Stimulated activated naive CD8-positive, alpha-beta T cell treated with anti-CD3 and anti-CD28 coated beads, Interleukin-15, amount 100 ng/mL, for 72 hours (primary cell): Measurements from ENCODE around the gene RAB3D.
"Not testable (repeated sequence)": the region's sequence is repeated elsewhere in the genome, so short reads cannot be mapped to it uniquely, and the experiment has no call there.

Experiments used
- ATAC-seq: fragments of 150-1000 bp; cut with Tn5 transposase; 2 replicates; pipeline ENCODE4 v1.10.0; 2021; ENCODE audit warnings: mild to moderate bottlenecking, moderate library complexity
- DNase-seq, 2 donors: peaks; one replicate each; pipeline ENCODE4 v3.0.0; 2021 to 2022
- H3K27ac Mint-ChIP-seq, 2 donors: one replicate each; pipeline ENCODE4 v1.8.0; 2022; ENCODE audit warnings: mild to moderate bottlenecking in 2 of 2, mixed read lengths in 2 of 2, moderate library complexity in 2 of 2
- H3K27me3 Mint-ChIP-seq: one replicate; pipeline ENCODE4 v1.8.0; 2022; ENCODE audit warnings: mixed read lengths
- H3K4me1 Mint-ChIP-seq: one replicate; pipeline ENCODE4 v1.8.0; 2022; ENCODE audit warnings: mild to moderate bottlenecking, mixed read lengths
- H3K4me3 Mint-ChIP-seq, 2 donors: one replicate each; pipeline ENCODE4 v1.8.0; 2022; ENCODE audit warnings: mild to moderate bottlenecking in 2 of 2, mixed read lengths in 2 of 2, moderate library complexity in 1 of 2
- H3K9me3 Mint-ChIP-seq, 2 donors: one replicate each; pipeline ENCODE4 v1.8.0; 2022; ENCODE audit warnings: mixed read lengths in 2 of 2

The RAB3D gene

GRCh38 chr19:11332822-11333221, 6.6 kb downstream of the RAB3D start:
- ATAC-seq, result no peak

GRCh38 chr19:11331502-11331901, 8.0 kb downstream of the RAB3D start:
- no peak for DNase-seq
- H3K4me3 Mint-ChIP-seq, result no peak overlapping the region
- no peaks in the 10 kb centered on the region for H3K27me3 Mint-ChIP-seq
- peaks cover 0 to 6% of the 10 kb centered on the region in 2 donors for H3K9me3 Mint-ChIP-seq
- ATAC-seq, result no peak
- H3K4me1 Mint-ChIP-seq, result no peaks in the 10 kb centered on the region
- no peak overlapping the region for H3K27ac Mint-ChIP-seq

More at GRCh38 chr19:11332822-11333221, 6.6 kb downstream of the RAB3D start:
- no peaks in the 10 kb centered on the region for H3K27me3 Mint-ChIP-seq
- H3K27ac Mint-ChIP-seq, result no peak overlapping the region
- no peak for DNase-seq
- peaks cover 0 to 6% of the 10 kb centered on the region in 2 donors for H3K9me3 Mint-ChIP-seq
- no peak overlapping the region for H3K4me3 Mint-ChIP-seq
- H3K4me1 Mint-ChIP-seq, result peaks cover 9% of the 10 kb centered on the region

- Mint-ChIP-seq H3K9me3 (peaks cover 0 to under 1% of the 10 kb centered on the region in 2 donors), H3K27ac (no peak overlapping the region), H3K4me3 (no peak overlapping the region), H3K4me1 (no peaks in the 10 kb centered on the region), H3K27me3 (no peaks in the 10 kb centered on the region)
- ATAC-seq (no peak), DNase-seq (no peak)
Observed at GRCh38 chr19:11330127-11330526, 9.3 kb downstream of the RAB3D start.

- Mint-ChIP-seq H3K4me1 (peaks cover 26% of the 10 kb centered on the region), H3K27ac (no peak overlapping the region), H3K4me3 (no peak overlapping the region), H3K27me3 (peaks cover 23% of the 10 kb centered on the region), H3K9me3 (no peaks in the 10 kb centered on the region)
- DNase-seq (no peak), ATAC-seq (no peak)
Observed at GRCh38 chr19:11325544-11325943, 13.9 kb downstream of the RAB3D start.

GRCh38 chr19:11324748-11325389, 14.6 kb downstream of the RAB3D start:
- Mint-ChIP-seq H3K27me3 (peaks cover 29% of the 10 kb centered on the region), H3K4me1 (peaks cover 26% of the 10 kb centered on the region), H3K9me3 (no peaks in the 10 kb centered on the region), H3K27ac (peak overlapping the region; percentile 96), H3K4me3 (peak overlapping the region; percentile 75 to 77)
- ATAC-seq, result no peak
- no peak for DNase-seq

GRCh38 chr19:11324079-11324661, 15.3 kb downstream of the RAB3D start:
- H3K27me3 Mint-ChIP-seq, result peaks cover 34% of the 10 kb centered on the region

GRCh38 chr19:11323601-11324078, 15.8 kb downstream of the RAB3D start:
- Mint-ChIP-seq H3K27me3 (peaks cover 40% of the 10 kb centered on the region), H3K27ac (peak overlapping the region; percentile 96), H3K9me3 (no peaks in the 10 kb centered on the region), H3K4me3 (peak overlapping the region; percentile 75 to 77), H3K4me1 (peaks cover 26% of the 10 kb centered on the region)
- ATAC-seq (peak; percentile 13), DNase-seq (no peak)

More at GRCh38 chr19:11324079-11324661, 15.3 kb downstream of the RAB3D start:
- Mint-ChIP-seq H3K27ac (peak overlapping the region; percentile 96), H3K4me3 (peak overlapping the region; percentile 75 to 77), H3K4me1 (peaks cover 26% of the 10 kb centered on the region), H3K9me3 (no peaks in the 10 kb centered on the region)
- ATAC-seq (peak; percentile 93), DNase-seq (peak; percentile 36 to 75)

GRCh38 chr19:11322269-11323024, 17.0 kb downstream of the RAB3D start:
- DNase-seq, result no peak
- H3K27ac Mint-ChIP-seq, result no peak overlapping the region
- no peaks in the 10 kb centered on the region for H3K9me3 Mint-ChIP-seq
- no peak overlapping the region for H3K4me3 Mint-ChIP-seq
- no peak for ATAC-seq
- H3K4me1 Mint-ChIP-seq, result peaks cover 26% of the 10 kb centered on the region
- H3K27me3 Mint-ChIP-seq, result peaks cover 48% of the 10 kb centered on the region

- ATAC-seq, result no peak
- no peak overlapping the region for H3K4me3 Mint-ChIP-seq
- peaks cover 26% of the 10 kb centered on the region for H3K4me1 Mint-ChIP-seq
- peak overlapping the region in 1 of 2 donors; percentile 63 for H3K27ac Mint-ChIP-seq
- no peaks in the 10 kb centered on the region for H3K9me3 Mint-ChIP-seq
- DNase-seq, result no peak
- peaks cover 48% of the 10 kb centered on the region for H3K27me3 Mint-ChIP-seq
Observed at GRCh38 chr19:11321191-11322126, 18.0 kb downstream of the RAB3D start.

GRCh38 chr19:11320278-11320995, 19.0 kb downstream of the RAB3D start:
- not testable (repeated sequence) for ATAC-seq, H3K9me3 Mint-ChIP-seq, H3K4me3 Mint-ChIP-seq, DNase-seq
- Mint-ChIP-seq H3K27me3 (peaks cover 48% of the 10 kb centered on the region), H3K4me1 (peaks cover 26% of the 10 kb centered on the region), H3K27ac (peak overlapping the region in 1 of 2 donors; percentile 14)

- Mint-ChIP-seq H3K27ac (no peak overlapping the region), H3K4me1 (no peaks in the 10 kb centered on the region), H3K27me3 (peaks cover 14% of the 10 kb centered on the region), H3K9me3 (no peaks in the 10 kb centered on the region), H3K4me3 (no peak overlapping the region)
- DNase-seq (no peak), ATAC-seq (no peak)
Observed at GRCh38 chr19:11306337-11306736, 33.1 kb downstream of the RAB3D start.

- no peak for ATAC-seq
- Mint-ChIP-seq H3K4me3 (no peak overlapping the region), H3K27ac (no peak overlapping the region), H3K4me1 (no peaks in the 10 kb centered on the region), H3K27me3 (peaks cover 10% of the 10 kb centered on the region), H3K9me3 (peaks cover 0 to 5% of the 10 kb centered on the region in 2 donors)
- no peak for DNase-seq
Observed at GRCh38 chr19:11304936-11305335, 34.5 kb downstream of the RAB3D start.

GRCh38 chr19:11300811-11301120, 38.7 kb downstream of the RAB3D start:
- H3K4me1 Mint-ChIP-seq, result no peaks in the 10 kb centered on the region
- H3K4me3 Mint-ChIP-seq, result no peak overlapping the region
- H3K27me3 Mint-ChIP-seq, result peaks cover 8% of the 10 kb centered on the region
- ATAC-seq, result no peak
- no peak overlapping the region for H3K27ac Mint-ChIP-seq
- DNase-seq, result no peak
- peaks cover 0 to 5% of the 10 kb centered on the region in 2 donors for H3K9me3 Mint-ChIP-seq

- no peak for ATAC-seq
- H3K27ac Mint-ChIP-seq, result peak overlapping the region in 1 of 2 donors; percentile 74
Observed at GRCh38 chr19:11299946-11300810, 39.3 kb downstream of the RAB3D start.

More at GRCh38 chr19:11299946-11300810, 39.3 kb downstream of the RAB3D start:
- DNase-seq, result no peak
- Mint-ChIP-seq H3K27me3 (peaks cover 12% of the 10 kb centered on the region), H3K9me3 (peaks cover 0 to 5% of the 10 kb centered on the region in 2 donors), H3K4me1 (no peaks in the 10 kb centered on the region), H3K4me3 (no peak overlapping the region)
